MCF 10A (cell line): ENCODE data around the gene COPZ2. TPM values are rescaled to one million over a fixed set of nuclear protein-coding genes. Genes with fewer than 3 reads are reported as not detected.

Experiments used
- BruUV-seq: library from RNA; stranded (reverse); fragments of 400-500 nt; replicated peaks from 2 replicates; lab custom pipeline; 2021; lab: Mats Ljungman, UMichigan
- CTCF ChIA-PET: fragments of 300-600 bp; sonication (Branson Sonifier 250); formaldehyde crosslinking; extraction: SDS; loops from one replicate; lab custom pipeline; 2021; ENCODE audit warnings: antibody characterized with exemption, inconsistent platforms; lab: Yijun Ruan, JAX
- POLR2A ChIA-PET: fragments of 300-600, 350-650 bp; sonication (Branson Sonifier 250); formaldehyde crosslinking; extraction: SDS; loops from one replicate; lab custom pipeline; 2020; ENCODE audit warnings: antibody characterized with exemption, inconsistent platforms; lab: Yijun Ruan, JAX
- DNase-seq: peaks from one replicate; pipeline ENCODE4 v3.0.0-alpha.2; 2018; ENCODE audit not compliant: unreplicated experiment
- H3K27ac Mint-ChIP-seq: one replicate; pipeline ENCODE4 v1.8.0; 2022; ENCODE audit warnings: mild to moderate bottlenecking, low read depth, mixed read lengths; ENCODE audit not compliant: unreplicated experiment
- H3K27me3 Mint-ChIP-seq: one replicate; pipeline ENCODE4 v1.8.0; 2022; ENCODE audit warnings: mixed read lengths; ENCODE audit not compliant: insufficient read depth, unreplicated experiment
- H3K36me3 Mint-ChIP-seq: one replicate; pipeline ENCODE4 v1.8.0; 2022; ENCODE audit warnings: mild to moderate bottlenecking, moderate library complexity, mixed read lengths; ENCODE audit not compliant: insufficient read depth, unreplicated experiment
- H3K4me1 Mint-ChIP-seq: one replicate; pipeline ENCODE4 v1.8.0; 2022; ENCODE audit warnings: mixed read lengths; ENCODE audit not compliant: insufficient read depth, unreplicated experiment
- H3K4me3 Mint-ChIP-seq: one replicate; pipeline ENCODE4 v1.8.0; 2022; ENCODE audit warnings: mild to moderate bottlenecking, moderate library complexity, mixed read lengths; ENCODE audit not compliant: unreplicated experiment
- H3K9me3 Mint-ChIP-seq: one replicate; pipeline ENCODE4 v1.8.0; 2022; ENCODE audit warnings: mixed read lengths; ENCODE audit not compliant: unreplicated experiment
- CTCF ChIP-seq: fragments of 200-600 bp; IDR thresholded peaks from one replicate; pipeline ENCODE4 v1.8.0; 2022; ENCODE audit warnings: antibody characterized with exemption, mild to moderate bottlenecking; ENCODE audit not compliant: unreplicated experiment
- intact Hi-C: fragments of 100-400 bp; cut with micrococcal nuclease; formaldehyde crosslinking; loops from 2 replicates; pipeline ENCODE4 v1.14.1; 2022
- total RNA-seq: library from RNA; stranded (reverse); gene quantifications from 2 replicates; pipeline ENCODE4 v1.2.3, GENCODE V29; 2022

The COPZ2 gene
- total RNA-seq, 1 experiment from 2014 or later: not detected

GRCh38 chr17:48066656-48067055 lies 29.1 kb upstream of the COPZ2 start:
- Mint-ChIP-seq H3K36me3 (peaks cover 90% of the 10 kb centered on the region), H3K9me3 (no peaks in the 10 kb centered on the region), H3K4me3 (no peak overlapping the region), H3K27me3 (no peaks in the 10 kb centered on the region), H3K27ac (no peak overlapping the region), H3K4me1 (peaks cover 21% of the 10 kb centered on the region)
- intact Hi-C loops: no loop called here
- TF ChIP-seq CTCF: no peak
- CTCF ChIA-PET: interaction anchor here (0.6 to 5.3 kb wide), 2 partner anchors 14 to 40 kb away, joined by 3 to 42 read pairs; no protein-coding TSS in a partner anchor
- no peak for DNase-seq
- POLR2A ChIA-PET: interaction anchor here (0.9 to 9.8 kb wide), 7 partner anchors 14 to 42 kb away, joined by 3 to 353 read pairs (median 5); partner anchors contain the start of genes NFE2L1 and SNX11
- no TSS peak for BruUV-seq

GRCh38 chr17:48066192-48066591 lies 28.6 kb upstream of the COPZ2 start:
- H3K36me3 Mint-ChIP-seq: peaks cover 90% of the 10 kb centered on the region
- ChIA-PET POLR2A (interaction anchor here (1.0 to 9.8 kb wide), 5 partner anchors 14 to 42 kb away, joined by 3 to 353 read pairs (median 15); partner anchors contain the start of genes NFE2L1 and SNX11), CTCF (interaction anchor here (0.6 to 5.3 kb wide), 4 partner anchors 13 to 40 kb away, joined by 3 to 42 read pairs (median 4); no protein-coding TSS in a partner anchor)
- intact Hi-C loops: no loop called here
- H3K27ac Mint-ChIP-seq: peak overlapping the region; percentile 72
- no peaks in the 10 kb centered on the region for H3K27me3 Mint-ChIP-seq
- BruUV-seq: no TSS peak
- no peak overlapping the region for H3K4me3 Mint-ChIP-seq
- H3K9me3 Mint-ChIP-seq: no peaks in the 10 kb centered on the region
- no peak for TF ChIP-seq CTCF
- H3K4me1 Mint-ChIP-seq: peaks cover 21% of the 10 kb centered on the region
- DNase-seq: no peak

- peaks cover 26% of the 10 kb centered on the region for H3K4me1 Mint-ChIP-seq
- BruUV-seq: no TSS peak
- peak overlapping the region; percentile 72 for H3K27ac Mint-ChIP-seq
- TF ChIP-seq CTCF: no peak
- intact Hi-C loops: no loop called here
- CTCF ChIA-PET: interaction anchor here (0.6 to 5.3 kb wide), 7 partner anchors 10 to 176 kb away, joined by 3 to 42 read pairs (median 3); no protein-coding TSS in a partner anchor
- POLR2A ChIA-PET: interaction anchor here (0.5 to 9.8 kb wide), 5 partner anchors 9 to 169 kb away, joined by 3 to 353 read pairs (median 8); partner anchors contain the start of genes NFE2L1 and SNX11
- H3K27me3 Mint-ChIP-seq: no peaks in the 10 kb centered on the region
- no peak for DNase-seq
- H3K9me3 Mint-ChIP-seq: no peaks in the 10 kb centered on the region
- no peak overlapping the region for H3K4me3 Mint-ChIP-seq
- H3K36me3 Mint-ChIP-seq: peaks cover 90% of the 10 kb centered on the region
Measured at GRCh38 chr17:48064638-48065037, 27.0 kb upstream of the COPZ2 start.

GRCh38 chr17:48062273-48062672 lies 24.7 kb upstream of the COPZ2 start:
- H3K4me3 Mint-ChIP-seq: no peak overlapping the region
- H3K4me1 Mint-ChIP-seq: peaks cover 25% of the 10 kb centered on the region
- H3K27ac Mint-ChIP-seq: no peak overlapping the region

More at GRCh38 chr17:48062273-48062672, 24.7 kb upstream of the COPZ2 start:
- CTCF ChIA-PET: interaction anchor here (0.6 to 1.1 kb wide), 4 partner anchors 18 to 391 kb away, joined by 3 to 4 read pairs (median 3); no protein-coding TSS in a partner anchor
- Mint-ChIP-seq H3K36me3 (peaks cover 94% of the 10 kb centered on the region), H3K27me3 (no peaks in the 10 kb centered on the region), H3K9me3 (no peaks in the 10 kb centered on the region)
- DNase-seq: no peak
- intact Hi-C loops: no loop called here
- POLR2A ChIA-PET: interaction anchor here (0.6 to 9.8 kb wide), 6 partner anchors 10 to 105 kb away, joined by 3 to 353 read pairs (median 5); partner anchors contain the start of genes CBX1 and NFE2L1
- no TSS peak for BruUV-seq
- no peak for TF ChIP-seq CTCF
